A549 treated with CORT108297 at 1 μM for 4 hours (cell line): ENCODE data around the gene PHOX2B. TPM values are rescaled to one million over a fixed set of nuclear protein-coding genes. Genes with fewer than 3 reads are reported as not detected.

Experiments used
- total RNA-seq: library from RNA; stranded (reverse); fragments of 200-300 nt; extraction: Qiagen RNA extraction; gene quantifications from 5 replicates; pipeline ENCODE4 v1.2.3, GENCODE V29; 2022

PHOX2B gene
- total RNA-seq, result 0.02 TPM in 1 of 5 replicates, not detected in the others

GRCh38 chr4:41748571-41749475, at the start of gene PHOX2B:
Gene PHOX2B, minus strand, starts transcription at chr4:41748725. Its CDS starts 115 bp downstream, at chr4:41748610.

Other genes with a start within 250 kb of the PHOX2B start
- 33.6 to 45.9 TPM (median 38.6 TPM) in 5 replicates for gene LIMCH1, start 210.6 kb downstream of the PHOX2B start, total RNA-seq
- gene TMEM33, start 186.7 kb upstream of the PHOX2B start, total RNA-seq, result 32.1 to 52.0 TPM (median 51.1 TPM) in 5 replicates
- 0.08 to 0.28 TPM (median 0.12 TPM) in 5 replicates for gene DCAF4L1, start 233.0 kb upstream of the PHOX2B start, total RNA-seq
- 20.6 to 38.9 TPM (median 26.5 TPM) in 5 replicates for gene SLC30A9, start 241.8 kb upstream of the PHOX2B start, total RNA-seq